Endothelial cell of umbilical vein (primary cell): ENCODE data around the gene PTMA.

ENCODE experiments used
- CTCF ChIP-seq, 2 donors: IDR thresholded peaks; 1 replicate in 1 of 2; 2 replicates in 1 of 2; pipeline ENCODE4 v1.5.1; 2011; ENCODE audit warnings: low read length in 2 of 2, mild to moderate bottlenecking in 2 of 2, moderate library complexity in 2 of 2, control low read depth in 1 of 2, inconsistent platforms in 1 of 2, low read depth in 1 of 2; ENCODE audit not compliant: insufficient read depth in 1 of 2; ENCODE audit errors: extremely low read depth in 1 of 2
- GATA2 ChIP-seq: IDR thresholded peaks from 2 replicates; pipeline ENCODE4 v1.7.0; 2011; ENCODE audit warnings: low read depth, mild to moderate bottlenecking, moderate library complexity, mixed read lengths, low read length; ENCODE audit not compliant: insufficient read length, insufficient read depth
- JUN ChIP-seq: IDR thresholded peaks from 2 replicates; pipeline ENCODE4 v1.6.1; 2011; ENCODE audit warnings: borderline replicate concordance, low read depth; ENCODE audit not compliant: insufficient read length, insufficient read depth
- POLR2A ChIP-seq: IDR thresholded peaks from 2 replicates; pipeline ENCODE4 v1.6.1; 2012; ENCODE audit warnings: low read depth, mild to moderate bottlenecking, control low read depth, low read length
- POLR2AphosphoS5 ChIP-seq: IDR thresholded peaks from 2 replicates; pipeline ENCODE4 v1.6.1; 2012; ENCODE audit warnings: low read depth, mild to moderate bottlenecking, control low read depth, low read length, moderate library complexity; ENCODE audit not compliant: insufficient read depth

- TF ChIP-seq GATA2 (no peak), CTCF (IDR thresholded peaks at IDR 0.05; ENCODE audit: extremely low read depth in 1 of 2, insufficient read depth in 1 of 2, low read depth in 1 of 2, low read length in 2 of 2) (peak; percentile 32 to 37), JUN (no peak), POLR2A (no peak), POLR2AphosphoS5 (no peak)
Measured at GRCh38 chr2:231672617-231673347, 35.5 kb upstream of the PTMA start.
